KG1 (cell line): Measurements from ENCODE around the gene SPATA6.
A peak's percentile ranks its signal among the peaks of the same experiment; 100 is the strongest.
"Not testable (repeated sequence)": the region's sequence is repeated elsewhere in the genome, so short reads cannot be mapped to it uniquely, and the experiment has no call there.

Source experiments
- DNase-seq: peaks from one replicate; lab custom pipeline; 2025; lab: John Stamatoyannopoulos, UW

The SPATA6 gene

DNA sequence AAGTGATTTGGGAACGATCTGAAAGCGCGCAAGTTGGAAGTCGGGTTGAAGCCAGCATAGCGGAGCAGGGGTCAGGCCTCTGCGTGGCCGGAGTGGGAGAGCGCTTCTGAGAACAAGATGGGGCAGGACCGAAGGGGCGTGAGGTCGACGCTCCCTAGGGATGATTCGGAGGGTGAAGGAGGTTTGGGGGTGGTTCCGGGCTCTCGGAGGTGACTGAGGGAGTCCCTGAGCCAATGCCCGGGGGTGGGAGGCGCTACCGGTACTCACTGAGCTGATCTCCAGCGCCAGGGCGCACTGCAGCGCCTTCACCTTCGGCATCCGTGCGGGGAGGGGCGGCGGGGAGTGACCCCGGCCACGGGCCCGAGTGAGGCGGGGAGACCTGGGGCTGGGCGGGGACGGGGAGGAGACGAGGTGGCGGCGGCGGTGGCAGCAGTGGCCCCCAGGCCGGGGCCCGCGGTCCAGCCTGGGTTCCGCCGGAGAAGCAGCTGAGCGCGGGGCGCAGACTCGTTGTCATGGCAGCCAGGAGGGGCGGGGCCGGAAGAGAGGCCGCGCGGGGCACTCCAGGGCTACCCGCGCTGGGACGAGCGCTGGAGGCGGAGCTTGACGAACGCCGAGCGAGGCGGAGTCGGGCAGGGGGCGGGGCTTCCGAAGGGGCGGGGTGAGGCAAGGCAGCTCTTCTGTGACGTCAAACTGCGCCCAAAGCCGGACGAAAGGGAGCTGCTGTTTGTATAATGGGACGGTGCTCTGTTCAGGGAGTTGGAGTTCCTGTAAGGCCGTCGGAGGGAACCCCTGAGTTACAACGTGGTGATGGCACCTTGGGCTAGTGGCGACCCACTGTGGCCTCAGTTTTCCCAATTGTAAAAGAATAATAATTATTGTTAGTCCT, at the start of gene SPATA6:
Gene SPATA6, minus strand, starts transcription at position 514 of the 886 bp plus-strand sequence. Its CDS starts 196 bp downstream, at position 318.
- DNase-seq = peak; percentile 78

DNA sequence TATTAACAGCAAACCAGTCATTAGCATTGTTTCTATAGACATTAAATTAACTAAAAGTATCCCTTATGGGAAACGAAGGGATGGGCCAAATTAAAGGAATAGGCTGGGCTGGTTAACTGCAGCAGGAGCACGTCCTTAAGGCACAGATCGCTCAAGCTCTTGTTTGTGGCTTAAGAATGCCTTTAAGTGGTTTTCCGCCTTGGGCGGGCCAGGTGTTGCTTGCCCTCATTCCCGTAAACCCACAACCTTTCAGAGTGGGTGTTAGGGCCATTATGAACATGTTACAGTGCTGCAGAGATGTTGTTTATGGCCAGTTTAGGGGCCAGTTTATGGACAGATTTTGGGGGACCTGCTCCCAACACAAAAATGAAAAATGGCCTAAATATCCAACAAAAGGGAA, 47.9 kb upstream of the SPATA6 start:
- DNase-seq = not testable (repeated sequence)

DNA sequence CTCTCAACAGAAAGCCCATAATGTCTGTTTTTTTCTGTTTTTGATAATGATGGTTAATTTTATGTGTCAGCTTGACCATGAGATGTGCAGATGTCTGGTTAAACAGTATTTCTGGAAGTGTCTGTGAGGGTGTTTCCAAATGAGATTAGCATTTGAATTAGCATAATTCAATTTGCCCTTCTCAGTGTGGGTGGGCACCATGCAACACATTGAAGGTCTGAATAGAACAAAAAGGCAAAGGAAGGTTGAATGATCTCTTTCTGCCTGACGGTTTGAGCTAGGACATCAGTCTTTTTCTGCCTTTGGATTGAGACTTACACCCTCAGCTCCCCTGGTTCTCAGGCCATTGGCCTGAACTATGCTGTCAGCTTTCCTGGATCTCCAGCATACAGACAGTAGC, 34.9 kb upstream of the SPATA6 start:
- DNase-seq = no peak

DNA sequence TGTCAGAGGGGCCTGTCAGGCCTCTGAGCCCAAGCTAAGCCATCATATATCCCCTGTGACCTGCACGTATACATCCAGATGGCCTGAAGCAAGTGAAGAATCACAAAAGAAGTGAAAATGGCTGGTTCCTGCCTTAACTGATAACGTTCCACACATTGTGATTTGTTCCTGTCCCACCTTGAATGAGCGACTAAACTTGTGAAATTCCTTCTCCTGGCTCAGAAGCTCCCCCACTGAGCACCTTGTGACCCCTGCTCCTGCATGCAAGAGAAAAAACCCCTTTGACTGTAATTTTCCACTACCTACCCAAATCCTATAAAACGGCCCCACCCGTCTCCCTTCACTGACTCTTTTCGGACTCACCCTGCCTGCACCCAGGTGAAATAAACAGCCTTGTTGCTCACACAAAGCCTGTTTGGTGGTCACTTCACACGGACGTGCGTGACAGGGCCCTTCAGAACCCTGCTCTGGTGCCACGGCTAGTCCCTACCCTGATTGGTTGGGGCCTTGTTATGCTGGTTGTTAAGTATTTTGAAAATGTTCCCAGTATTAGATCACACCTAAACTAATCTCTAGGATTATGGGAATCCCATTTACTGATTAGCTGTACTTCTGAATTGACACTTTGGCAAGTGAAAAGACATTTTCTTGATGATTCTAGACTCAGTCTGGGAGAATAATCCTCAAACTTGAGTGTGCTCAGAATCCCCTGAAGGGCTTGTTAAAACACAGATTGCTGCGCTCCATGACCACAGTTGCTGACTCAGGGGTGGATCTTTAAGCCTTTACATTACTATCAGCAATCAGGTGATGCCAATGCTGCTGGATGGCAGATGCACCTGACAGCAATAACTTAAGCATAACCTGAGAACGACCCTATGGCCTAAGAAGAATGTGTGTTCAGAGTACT, 28.8 kb upstream of the SPATA6 start:
- no peak for DNase-seq

DNA sequence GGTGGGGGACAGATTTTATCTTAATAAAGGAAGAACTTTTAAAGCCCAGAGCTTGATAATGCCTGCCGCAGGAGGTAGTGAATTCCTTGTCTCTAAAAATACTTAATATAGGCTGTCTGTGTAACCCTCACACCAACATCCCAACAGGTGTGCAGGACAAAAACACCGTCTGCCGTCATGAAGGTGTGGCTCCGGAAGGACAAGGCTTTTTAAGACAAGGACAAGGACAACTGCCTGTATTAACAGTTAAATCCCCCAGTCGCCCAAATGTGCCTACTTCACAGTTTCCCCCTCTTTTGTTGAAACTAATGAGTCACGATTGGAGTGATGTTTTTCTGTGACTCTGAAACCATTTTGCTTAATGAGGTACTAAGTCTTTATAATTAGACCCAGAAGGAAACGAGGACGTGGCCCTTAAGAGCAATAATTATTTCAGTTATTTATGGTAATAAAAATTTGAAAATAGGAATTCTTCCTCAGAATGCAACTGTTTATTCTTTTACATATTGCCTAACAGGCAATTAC, 27.3 kb upstream of the SPATA6 start:
- no peak for DNase-seq

DNA sequence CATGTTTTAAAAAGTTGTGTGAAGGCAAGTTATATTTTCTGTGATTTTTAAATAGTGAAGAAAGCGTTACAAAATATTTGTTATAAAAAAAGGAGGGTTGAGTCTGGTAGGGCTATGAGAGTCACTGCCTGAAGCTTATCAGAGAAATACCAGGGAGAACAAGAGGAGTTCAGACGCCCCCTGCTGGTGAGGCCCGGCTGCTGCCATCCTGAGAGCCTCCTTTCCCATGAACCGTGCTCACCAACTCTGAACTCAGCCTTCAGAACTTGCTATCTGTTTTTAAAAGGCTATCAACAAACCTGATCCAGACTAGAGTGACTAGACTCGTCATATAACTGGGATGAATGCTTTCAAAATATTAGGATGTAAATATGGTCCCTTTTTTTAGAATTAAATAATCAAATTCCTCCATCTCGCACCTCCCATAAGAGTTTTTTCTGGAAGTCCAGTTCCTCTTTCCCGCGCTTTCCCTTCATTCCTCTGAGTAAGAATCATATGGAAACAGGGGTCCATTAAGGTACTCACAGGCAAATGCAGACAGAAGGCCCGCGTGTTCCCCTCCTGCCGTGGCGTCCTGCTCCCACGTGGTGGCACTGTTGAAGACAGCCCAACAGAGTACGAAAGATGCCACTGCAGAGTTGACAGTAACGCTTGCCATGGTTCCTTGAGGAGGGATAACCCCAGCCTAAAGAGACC, 26.2 kb upstream of the SPATA6 start:
- peak; percentile 40 for DNase-seq

DNA sequence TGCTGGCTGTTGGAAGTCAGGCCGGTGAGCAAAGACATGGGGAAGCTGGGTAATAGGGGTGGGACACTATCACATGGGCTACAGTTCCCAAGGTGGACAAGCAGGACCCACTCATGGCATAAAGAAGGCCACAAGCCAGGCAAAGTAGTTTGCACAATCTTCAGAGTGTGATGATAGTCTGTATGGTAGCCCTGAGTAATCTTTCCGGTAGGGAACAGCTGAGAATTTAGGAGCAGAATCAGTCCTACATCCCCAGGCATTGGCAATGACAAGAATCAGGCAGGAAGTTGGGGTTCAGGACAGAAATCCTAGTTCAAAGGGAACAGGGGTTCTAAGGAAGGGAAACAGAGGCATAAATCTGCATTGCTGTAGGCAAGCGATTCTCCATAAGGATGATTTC, 23.9 kb upstream of the SPATA6 start:
- DNase-seq = no peak

DNA sequence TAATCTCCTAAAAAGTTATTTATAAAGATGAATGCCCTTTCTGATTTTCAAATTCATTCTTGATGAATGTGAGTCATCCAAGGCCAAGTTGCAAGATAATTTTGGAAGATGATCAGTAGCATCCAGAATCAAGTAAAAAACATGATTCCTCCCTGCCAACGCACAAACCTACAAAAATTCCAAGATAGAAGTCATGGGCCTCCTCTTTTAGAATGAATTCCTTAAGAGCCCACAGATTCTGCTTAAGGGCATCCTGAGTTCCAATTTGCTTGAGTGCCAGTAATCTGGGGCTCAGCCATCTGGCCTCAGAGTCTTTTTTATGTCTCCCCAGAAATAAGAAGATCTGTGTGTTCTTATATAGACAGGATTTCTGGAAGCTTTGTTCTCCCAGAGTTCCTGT, 23.2 kb upstream of the SPATA6 start:
- DNase-seq = no peak

DNA sequence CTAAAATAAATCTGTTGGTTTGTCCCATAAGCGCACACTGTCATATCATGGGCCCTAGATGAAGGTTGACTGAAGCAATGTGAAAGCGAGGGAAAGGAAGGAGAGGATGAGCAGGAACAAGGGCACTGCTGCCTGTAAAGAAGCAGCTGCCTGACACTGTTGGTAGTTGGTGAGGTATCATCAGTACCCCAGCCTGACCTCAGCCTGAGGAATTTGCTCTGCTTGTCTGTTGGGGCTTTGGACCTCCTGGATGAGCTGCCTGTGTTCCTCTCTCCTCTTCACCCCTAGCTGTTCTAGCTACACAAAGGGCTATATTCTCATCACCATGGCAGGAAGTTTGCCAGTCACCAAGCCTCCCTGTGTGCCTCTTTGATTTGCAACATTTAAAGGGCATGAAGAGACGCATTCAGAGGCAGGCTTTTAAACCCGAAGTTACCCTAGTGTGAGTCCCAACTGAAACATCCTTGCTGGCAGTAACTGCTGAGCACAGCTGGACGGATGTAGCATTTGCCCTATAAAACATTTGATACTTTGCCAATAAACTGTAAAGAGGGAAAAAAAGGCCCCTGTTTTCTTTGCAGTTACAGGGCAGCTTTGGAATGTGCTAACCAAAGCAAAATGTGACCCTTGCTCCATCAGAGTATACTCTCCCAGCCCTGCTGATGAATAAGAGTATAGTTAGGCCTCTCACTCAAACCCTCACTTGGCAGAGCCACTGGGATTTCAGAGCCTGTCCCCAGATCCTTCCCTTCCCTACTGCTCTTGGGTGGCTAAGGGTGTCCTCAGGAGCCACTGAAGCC, 22.2 kb upstream of the SPATA6 start:
- DNase-seq = no peak

DNA sequence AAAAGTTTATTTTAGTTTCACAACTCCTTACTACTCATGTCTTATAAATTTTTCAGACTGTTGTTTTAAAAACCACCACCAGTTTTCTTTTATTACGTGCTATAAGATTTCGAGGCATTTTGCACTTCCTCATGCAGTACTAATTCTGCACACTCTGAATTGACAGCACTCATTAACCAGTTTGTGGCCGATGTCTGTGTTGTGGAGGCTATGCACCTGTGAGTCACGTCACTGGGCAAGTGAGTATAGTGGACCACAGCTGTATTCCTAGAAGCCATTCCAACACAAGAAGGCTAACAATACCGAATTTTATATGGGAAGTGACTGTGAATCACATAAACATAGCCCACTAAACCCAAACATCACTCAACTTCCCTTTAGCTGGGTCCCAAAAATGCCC, 21.0 kb upstream of the SPATA6 start:
- no peak for DNase-seq

DNA sequence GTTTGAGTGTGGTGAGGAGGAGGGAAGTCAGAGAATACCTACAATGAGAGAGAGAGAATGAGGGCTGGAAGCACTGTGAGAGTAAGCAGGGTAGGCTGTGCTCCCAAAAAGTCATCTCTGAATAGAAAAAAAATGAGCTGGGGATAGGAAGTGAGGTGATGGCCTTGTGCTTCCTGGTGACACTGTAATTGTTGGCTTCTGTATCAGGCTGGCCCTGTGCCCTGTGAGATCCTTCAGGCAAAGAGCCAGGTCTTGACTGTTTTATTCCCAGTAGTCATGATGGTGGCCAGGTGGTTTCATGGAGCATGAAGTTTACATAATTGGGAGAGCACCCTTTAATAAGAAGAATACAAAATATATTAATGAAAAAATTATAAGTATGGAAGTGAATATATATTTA, 20.4 kb upstream of the SPATA6 start:
- DNase-seq = no peak

DNA sequence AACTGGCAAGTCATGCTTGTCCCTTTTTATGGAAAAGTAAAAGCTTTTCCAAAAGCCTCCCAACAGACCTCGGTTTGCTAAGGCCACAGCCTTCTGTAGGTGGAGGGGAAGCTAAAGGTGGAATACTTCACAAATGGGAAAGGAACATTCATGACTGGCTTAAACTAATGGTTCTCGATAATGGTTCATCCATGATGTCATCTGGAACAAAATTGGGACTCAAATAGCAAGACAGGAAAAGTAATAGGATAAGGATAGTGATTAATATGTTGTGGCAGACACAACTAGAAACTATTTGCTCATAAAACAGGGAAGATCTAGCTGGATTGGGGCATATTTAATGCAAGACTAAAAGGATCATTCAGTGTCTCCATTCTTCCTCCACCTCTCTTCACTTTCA, 16.7 kb upstream of the SPATA6 start:
- no peak for DNase-seq

DNA sequence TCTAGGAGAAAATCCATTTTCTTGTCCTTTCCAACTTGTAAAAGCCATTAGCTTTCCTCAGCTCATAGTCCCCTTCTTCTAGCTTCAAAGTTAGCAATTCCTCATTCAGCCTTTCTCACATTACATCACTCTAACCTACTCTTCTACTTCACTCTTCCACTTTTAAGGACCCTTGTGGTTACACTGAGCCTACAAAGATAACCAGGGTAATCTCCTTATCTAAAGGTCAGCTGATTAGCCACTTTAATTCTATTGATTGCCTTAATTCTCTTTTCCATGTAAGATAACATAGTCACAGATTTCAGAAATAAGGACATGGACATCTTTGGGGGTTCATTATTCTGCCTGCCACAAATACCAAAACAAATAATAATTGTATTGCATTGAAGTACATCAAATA, 8.5 kb upstream of the SPATA6 start:
- no peak for DNase-seq

DNA sequence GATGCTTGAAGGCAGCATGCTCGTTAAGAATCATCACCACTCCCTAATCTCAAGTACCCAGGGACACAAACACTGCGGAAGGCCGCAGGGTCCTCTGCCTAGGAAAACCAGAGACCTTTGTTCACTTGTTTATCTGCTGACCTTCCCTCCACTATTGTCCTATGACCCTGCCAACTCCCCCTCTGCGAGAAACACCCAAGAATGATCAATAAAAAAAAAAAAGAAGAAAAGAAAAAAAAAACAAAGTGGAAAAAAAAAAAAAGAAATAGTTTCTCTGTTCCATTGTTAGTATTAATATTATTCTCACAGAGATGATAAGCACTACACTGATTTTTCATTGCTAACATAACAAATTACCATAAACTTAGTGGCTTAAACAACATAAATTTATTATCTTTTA, 8.0 kb upstream of the SPATA6 start:
- DNase-seq = not testable (repeated sequence)

DNA sequence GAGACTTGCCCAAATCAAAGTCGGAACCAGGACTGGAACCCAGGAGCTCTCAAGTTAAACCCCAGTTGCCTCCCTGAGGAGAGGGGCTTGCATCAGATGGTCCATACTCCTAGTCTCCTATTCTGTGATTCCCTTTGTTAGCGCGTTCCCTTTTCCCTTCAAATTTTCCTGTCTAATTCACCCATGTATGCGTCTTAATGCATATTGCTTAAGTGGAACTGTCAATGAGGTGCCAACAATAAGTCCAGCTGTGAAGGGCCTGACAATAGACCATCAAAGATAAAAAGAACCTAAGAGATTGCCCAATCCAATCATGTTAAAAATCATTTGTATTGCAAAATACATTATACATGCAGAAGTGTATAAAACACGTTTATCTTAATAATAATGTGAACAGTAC, 634 bp upstream of the SPATA6 start:
- no peak for DNase-seq

DNA sequence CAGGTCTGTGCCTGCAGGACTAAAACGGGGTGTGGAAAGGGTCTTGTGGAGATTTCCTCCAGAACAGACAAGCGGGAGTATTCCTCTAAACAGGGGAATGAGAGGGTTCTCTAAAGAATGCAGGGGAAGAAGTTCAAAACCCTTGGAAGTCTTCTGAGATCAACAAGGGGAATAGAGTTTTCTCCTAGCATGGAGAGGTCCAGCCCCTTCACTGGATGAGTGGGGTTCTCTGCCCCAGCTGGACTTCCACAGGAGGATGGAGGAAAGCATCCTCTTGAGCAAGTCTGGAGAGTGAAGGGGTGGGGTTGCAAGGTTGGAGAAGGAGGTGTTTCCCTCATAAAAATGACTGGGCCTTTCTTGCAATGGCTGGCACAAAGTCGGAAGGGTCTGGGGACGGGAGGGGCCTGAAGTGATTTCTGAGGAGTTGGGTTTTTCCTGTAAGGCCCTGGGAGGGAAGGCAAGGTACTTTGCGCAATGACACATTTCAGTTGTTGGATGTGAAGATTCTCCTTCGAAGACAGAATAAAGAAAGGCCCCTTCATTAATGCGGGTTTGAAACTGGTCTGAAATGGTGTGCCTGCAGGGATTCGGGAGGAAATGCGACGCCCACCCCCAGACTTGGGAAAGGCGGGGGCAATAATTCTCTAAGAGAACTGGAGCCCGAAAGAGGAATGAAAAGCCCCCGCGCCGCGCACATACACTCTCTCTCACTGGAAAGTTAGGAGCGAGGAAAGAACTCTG, 884 bp downstream of the SPATA6 start:
- no peak for DNase-seq

DNA sequence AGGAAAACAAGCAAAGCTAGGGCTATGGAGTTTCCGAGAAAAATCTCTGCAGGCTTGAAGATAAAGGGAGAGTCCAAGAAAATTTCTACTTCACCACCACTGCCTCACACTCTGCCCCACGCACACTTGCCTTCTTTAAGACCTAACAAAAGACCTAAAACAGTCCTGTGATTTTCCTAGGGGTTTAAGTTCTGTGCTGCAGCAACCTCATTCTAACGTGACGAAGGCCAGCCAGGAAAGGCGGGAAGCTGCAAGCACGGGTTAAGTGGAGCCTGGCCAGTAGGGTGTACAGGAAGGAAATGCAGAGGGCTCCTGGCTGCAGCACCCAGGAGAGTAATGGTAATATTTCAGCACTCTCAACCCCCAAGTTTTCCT, 1.5 kb downstream of the SPATA6 start:
- DNase-seq = no peak

DNA sequence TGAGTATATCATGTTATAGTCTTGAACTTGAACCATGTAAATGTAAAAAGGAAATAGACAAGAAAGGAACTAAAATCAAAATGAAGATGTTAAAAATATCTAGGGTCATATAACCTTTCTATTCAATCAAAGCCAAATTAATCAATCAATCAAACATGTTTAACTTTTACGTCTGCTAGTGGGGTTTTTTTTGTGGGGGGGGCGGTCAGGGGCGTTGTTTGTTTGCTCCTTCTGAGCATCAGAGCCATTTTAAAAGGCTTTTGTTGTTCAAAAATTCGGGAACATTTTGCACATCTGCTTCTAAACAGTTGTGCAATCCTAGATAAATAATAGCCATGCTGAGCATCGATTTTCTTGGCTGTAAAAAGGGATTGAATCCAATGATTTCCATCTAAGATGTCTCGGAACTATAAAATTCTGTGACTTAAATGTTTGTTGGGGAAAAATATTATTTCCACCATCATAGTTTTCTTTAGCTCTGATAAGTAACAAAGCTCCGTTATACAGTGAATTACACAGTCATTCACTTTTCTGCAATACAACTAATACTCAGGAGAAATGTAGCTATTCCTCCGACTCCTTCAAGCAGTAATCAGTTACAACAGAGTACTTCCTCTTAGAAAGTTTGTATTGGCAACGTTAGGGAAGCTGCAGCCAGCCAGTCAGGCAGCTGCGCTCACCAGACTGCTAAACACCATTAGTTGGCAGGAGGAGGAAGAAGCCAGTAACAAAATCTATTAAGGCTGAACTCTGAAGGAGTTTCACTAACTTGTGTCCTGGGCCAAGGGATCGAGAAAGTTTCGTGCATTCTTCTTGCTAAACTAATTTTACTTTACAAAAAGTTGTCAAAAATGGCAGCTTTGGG, 2.2 kb downstream of the SPATA6 start:
- no peak for DNase-seq

DNA sequence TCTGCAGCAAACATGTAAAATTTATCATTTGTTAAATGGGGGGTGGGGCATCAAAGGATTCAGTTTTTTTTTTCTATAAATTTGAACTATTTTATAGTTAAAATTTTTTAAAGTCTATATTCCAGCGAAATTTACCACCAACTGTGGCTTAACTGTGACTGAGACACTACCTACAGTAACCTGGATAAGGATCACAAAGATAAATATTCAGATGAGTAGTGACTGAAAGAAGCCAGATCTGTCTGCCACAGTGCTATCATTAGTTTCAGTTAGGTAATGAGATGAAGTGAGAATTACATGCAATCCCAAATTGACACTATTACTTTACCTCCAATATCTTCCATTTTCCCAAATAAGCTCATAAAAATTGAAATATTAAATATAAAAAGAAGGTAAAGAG, 5.4 kb downstream of the SPATA6 start:
- no peak for DNase-seq
